Chondrocyte (in vitro differentiated cells): Measurements from ENCODE around the gene MCCC2. TPM values are rescaled to one million over a fixed set of nuclear protein-coding genes. Genes with fewer than 3 reads are reported as not detected.

Experiments
- DNase-seq: peaks from one replicate; pipeline ENCODE4 v3.0.0; 2021; ENCODE audit warnings: mixed read lengths, low spot score
- H3K27ac Mint-ChIP-seq: one replicate; pipeline ENCODE4 v1.8.0; 2021; ENCODE audit warnings: mild to moderate bottlenecking, moderate library complexity, mixed read lengths; ENCODE audit not compliant: unreplicated experiment
- H3K27me3 Mint-ChIP-seq: 2 replicates; pipeline ENCODE4 v1.8.0; 2021; ENCODE audit warnings: low read depth, mixed read lengths
- H3K36me3 Mint-ChIP-seq: 2 replicates; pipeline ENCODE4 v1.8.0; 2021; ENCODE audit warnings: low read depth, mixed read lengths
- H3K4me1 Mint-ChIP-seq: 2 replicates; pipeline ENCODE4 v1.8.0; 2021; ENCODE audit warnings: low read depth, mild to moderate bottlenecking, mixed read lengths
- H3K4me3 Mint-ChIP-seq: one replicate; pipeline ENCODE4 v1.8.0; 2021; ENCODE audit warnings: mild to moderate bottlenecking, moderate library complexity, mixed read lengths; ENCODE audit not compliant: unreplicated experiment
- H3K9me3 Mint-ChIP-seq: 2 replicates; pipeline ENCODE4 v1.8.0; 2021; ENCODE audit warnings: low read depth, mixed read lengths
- total RNA-seq: library from RNA; stranded (reverse); gene quantifications from 3 replicates; pipeline ENCODE4 v1.2.1, GENCODE V29; 2021
- TF ChIP-seq, protein P1 (sequence below): fragments of 200-600 bp; sonication (generic); IDR thresholded peaks from 2 replicates; pipeline ENCODE4 v1.5.0; 2021; ENCODE audit warnings: antibody characterized with exemption, mild to moderate bottlenecking, moderate library complexity

MCCC2 gene
- total RNA-seq, 1 donor from 2014 or later = 20.5 TPM

GRCh38 chr5:71677977-71678376 is 90.8 kb downstream of the MCCC2 start:
- no peaks in the 10 kb centered on the region for H3K36me3 Mint-ChIP-seq

GRCh38 chr5:71679714-71680113 is 92.6 kb downstream of the MCCC2 start:
- no peak for DNase-seq
- TF ChIP-seq, protein P1, sequence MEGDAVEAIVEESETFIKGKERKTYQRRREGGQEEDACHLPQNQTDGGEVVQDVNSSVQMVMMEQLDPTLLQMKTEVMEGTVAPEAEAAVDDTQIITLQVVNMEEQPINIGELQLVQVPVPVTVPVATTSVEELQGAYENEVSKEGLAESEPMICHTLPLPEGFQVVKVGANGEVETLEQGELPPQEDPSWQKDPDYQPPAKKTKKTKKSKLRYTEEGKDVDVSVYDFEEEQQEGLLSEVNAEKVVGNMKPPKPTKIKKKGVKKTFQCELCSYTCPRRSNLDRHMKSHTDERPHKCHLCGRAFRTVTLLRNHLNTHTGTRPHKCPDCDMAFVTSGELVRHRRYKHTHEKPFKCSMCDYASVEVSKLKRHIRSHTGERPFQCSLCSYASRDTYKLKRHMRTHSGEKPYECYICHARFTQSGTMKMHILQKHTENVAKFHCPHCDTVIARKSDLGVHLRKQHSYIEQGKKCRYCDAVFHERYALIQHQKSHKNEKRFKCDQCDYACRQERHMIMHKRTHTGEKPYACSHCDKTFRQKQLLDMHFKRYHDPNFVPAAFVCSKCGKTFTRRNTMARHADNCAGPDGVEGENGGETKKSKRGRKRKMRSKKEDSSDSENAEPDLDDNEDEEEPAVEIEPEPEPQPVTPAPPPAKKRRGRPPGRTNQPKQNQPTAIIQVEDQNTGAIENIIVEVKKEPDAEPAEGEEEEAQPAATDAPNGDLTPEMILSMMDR = no peak
- H3K27me3 Mint-ChIP-seq = peaks cover 38% of the 10 kb centered on the region
- no peaks in the 10 kb centered on the region for H3K36me3 Mint-ChIP-seq
- H3K27ac Mint-ChIP-seq = no peak overlapping the region
- no peaks in the 10 kb centered on the region for H3K9me3 Mint-ChIP-seq
- H3K4me3 Mint-ChIP-seq = no peak overlapping the region
- H3K4me1 Mint-ChIP-seq = peaks cover 7% of the 10 kb centered on the region

More at GRCh38 chr5:71677977-71678376, 90.8 kb downstream of the MCCC2 start:
- Mint-ChIP-seq H3K4me1 (no peaks in the 10 kb centered on the region), H3K9me3 (peaks cover 4% of the 10 kb centered on the region), H3K4me3 (no peak overlapping the region), H3K27ac (no peak overlapping the region), H3K27me3 (peaks cover 49% of the 10 kb centered on the region)
- TF ChIP-seq, protein P1 = no peak
- DNase-seq = no peak

- Mint-ChIP-seq H3K4me1 (peaks cover 7% of the 10 kb centered on the region), H3K4me3 (no peak overlapping the region), H3K27me3 (peaks cover 42% of the 10 kb centered on the region), H3K9me3 (peaks cover 7% of the 10 kb centered on the region), H3K27ac (no peak overlapping the region), H3K36me3 (peaks cover 4% of the 10 kb centered on the region)
- DNase-seq = no peak
- TF ChIP-seq, protein P1 = no peak
Measured at GRCh38 chr5:71680510-71680909, 93.4 kb downstream of the MCCC2 start.

DNA sequence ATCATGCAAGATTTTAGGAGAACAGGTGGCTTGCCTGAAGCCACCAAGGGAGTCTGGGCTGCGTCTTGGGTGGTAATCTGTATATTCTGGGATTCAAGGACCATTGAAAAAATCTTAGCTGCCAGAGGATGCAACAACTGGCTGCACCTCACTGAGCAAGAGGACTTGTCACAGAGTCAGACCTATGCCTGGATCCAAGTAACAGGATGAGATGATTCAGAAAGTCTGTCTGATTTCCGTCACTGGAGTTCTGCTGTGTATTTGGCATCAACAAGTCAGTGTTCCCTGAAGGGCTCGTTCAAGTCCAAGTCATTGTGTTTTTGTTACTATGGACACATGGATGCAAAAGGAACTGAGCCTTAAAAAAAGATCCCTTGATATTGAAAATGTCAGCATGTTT is 94.2 kb downstream of the MCCC2 start:
- peaks cover 15% of the 10 kb centered on the region for H3K9me3 Mint-ChIP-seq
- TF ChIP-seq, protein P1 = no peak
- H3K4me1 Mint-ChIP-seq = peaks cover 7% of the 10 kb centered on the region
- H3K4me3 Mint-ChIP-seq = no peak overlapping the region
- H3K27me3 Mint-ChIP-seq = peaks cover 37% of the 10 kb centered on the region
- H3K36me3 Mint-ChIP-seq = peaks cover 7% of the 10 kb centered on the region
- no peak overlapping the region for H3K27ac Mint-ChIP-seq
- DNase-seq = no peak

- no peak for DNase-seq
- Mint-ChIP-seq H3K4me1 (peaks cover 7% of the 10 kb centered on the region), H3K9me3 (peaks cover 26% of the 10 kb centered on the region), H3K4me3 (no peak overlapping the region), H3K27me3 (peaks cover 47% of the 10 kb centered on the region), H3K27ac (no peak overlapping the region), H3K36me3 (peaks cover 11% of the 10 kb centered on the region)
- TF ChIP-seq, protein P1 = no peak
Measured at GRCh38 chr5:71684309-71684708, 97.2 kb downstream of the MCCC2 start.
